IMR-90 (cell line): ENCODE measurements around the gene MTA3. TPM values are rescaled to one million over a fixed set of nuclear protein-coding genes. Genes with fewer than 3 reads are reported as not detected.
"Not testable (repeated sequence)": the region's sequence is repeated elsewhere in the genome, so short reads cannot be mapped to it uniquely, and the experiment has no call there.

Source experiments
- ATAC-seq: fragments of 200-7000 bp; cut with Tn5 transposase; 2 replicates; pipeline ENCODE4 v1.9.1; 2020; ENCODE audit warnings: low read depth, mild to moderate bottlenecking, moderate library complexity
- BruUV-seq: library from RNA; stranded (reverse); fragments of 400-500 nt; replicated peaks from 2 replicates; lab custom pipeline; 2021; lab: Mats Ljungman, UMichigan
- CTCF ChIA-PET: fragments of 300-600 bp; formaldehyde crosslinking; extraction: SDS; loops from one replicate; lab custom pipeline; 2021; ENCODE audit warnings: antibody characterized with exemption; lab: Yijun Ruan, JAX
- POLR2A ChIA-PET: fragments of 300-600 bp; sonication (Branson Sonifier 250); formaldehyde crosslinking; loops from one replicate; lab custom pipeline; 2022; ENCODE audit warnings: antibody characterized with exemption; ENCODE audit not compliant: unreplicated experiment; lab: Charles Lee
- DNase-seq: peaks from one replicate; pipeline ENCODE4 v3.0.0; 2013
- H2AFZ ChIP-seq: replicated peaks from 2 replicates; pipeline ENCODE3; 2013; ENCODE audit warnings: low read length, mild to moderate bottlenecking; ENCODE audit not compliant: poor library complexity
- H2AK5ac ChIP-seq: 2 replicates; pipeline ENCODE4 v1.6.1; 2013; ENCODE audit warnings: low read depth, low read length, inconsistent platforms
- H2AK9ac ChIP-seq: replicated peaks from 2 replicates; pipeline ENCODE3; 2013; ENCODE audit warnings: mild to moderate bottlenecking, low read depth, low read length, moderate library complexity; ENCODE audit not compliant: poor library complexity
- H2BK120ac ChIP-seq: 2 replicates; pipeline ENCODE4 v1.6.1; 2013; ENCODE audit warnings: low read depth, low read length, inconsistent platforms
- H2BK15ac ChIP-seq: 3 replicates; pipeline ENCODE4 v1.6.1; 2013; ENCODE audit warnings: low read depth, low read length, inconsistent platforms
- H2BK20ac ChIP-seq: 2 replicates; pipeline ENCODE4 v1.6.1; 2013; ENCODE audit warnings: low read depth, mild to moderate bottlenecking, inconsistent platforms, low read length, moderate library complexity
- H2BK5ac ChIP-seq: 2 replicates; pipeline ENCODE4 v1.6.1; 2013; ENCODE audit warnings: mild to moderate bottlenecking, low read depth, low read length, inconsistent platforms; ENCODE audit not compliant: poor library complexity, severe bottlenecking
- H3K14ac ChIP-seq: replicated peaks from 2 replicates; pipeline ENCODE4 v1.6.1; 2013; ENCODE audit warnings: low read depth, low read length, inconsistent platforms
- H3K18ac ChIP-seq: 2 replicates; pipeline ENCODE4 v1.6.1; 2013; ENCODE audit warnings: low read depth, low read length, control low read depth
- H3K23ac ChIP-seq: 2 replicates; pipeline ENCODE4 v1.6.1; 2013; ENCODE audit warnings: low read depth, low read length, inconsistent platforms
- H3K27ac ChIP-seq: 2 replicates; pipeline ENCODE4 v1.5.1; 2013; ENCODE audit warnings: mild to moderate bottlenecking, control low read depth, low read length; ENCODE audit not compliant: insufficient read depth
- H3K27me3 ChIP-seq: 2 replicates; pipeline ENCODE4 v1.6.1; 2013; ENCODE audit warnings: low read length; ENCODE audit not compliant: control insufficient read depth, insufficient read depth
- H3K36me3 ChIP-seq: 2 replicates; pipeline ENCODE4 v1.6.1; 2013; ENCODE audit warnings: low read length, mixed read lengths; ENCODE audit not compliant: control insufficient read depth, insufficient read depth
- H3K4ac ChIP-seq: 2 replicates; pipeline ENCODE4 v1.6.1; 2013; ENCODE audit warnings: low read depth, low read length, inconsistent platforms
- H3K4me1 ChIP-seq: 2 replicates; pipeline ENCODE4 v1.6.1; 2013; ENCODE audit warnings: low read length, mixed read lengths; ENCODE audit not compliant: control insufficient read depth, insufficient read depth
- H3K4me2 ChIP-seq: 2 replicates; pipeline ENCODE4 v1.6.1; 2013; ENCODE audit warnings: low read depth, mild to moderate bottlenecking, control low read depth, low read length, moderate library complexity
- H3K4me3 ChIP-seq: 2 replicates; pipeline ENCODE4 v1.5.1; 2013; ENCODE audit warnings: low read depth, mild to moderate bottlenecking, control low read depth, low read length, moderate library complexity; ENCODE audit not compliant: insufficient read depth
- H3K56ac ChIP-seq: 2 replicates; pipeline ENCODE4 v1.6.1; 2013; ENCODE audit warnings: low read length, inconsistent platforms; ENCODE audit not compliant: insufficient read depth; ENCODE audit errors: extremely low read depth
- H3K79me1 ChIP-seq, 2 experiments: 2 replicates each; pipeline ENCODE4 v1.6.1; 2013; ENCODE audit warnings: low read length in 2 of 2, inconsistent platforms in 1 of 2, low read depth in 1 of 2
- H3K9ac ChIP-seq: 2 replicates; pipeline ENCODE4 v1.6.1; 2013; ENCODE audit warnings: low read depth, low read length, control low read depth
- H3K9me1 ChIP-seq: 2 replicates; pipeline ENCODE4 v1.6.1; 2013; ENCODE audit warnings: low read length, inconsistent platforms; ENCODE audit not compliant: insufficient read depth
- H3K9me3 ChIP-seq: 2 replicates; pipeline ENCODE4 v1.6.1; 2013; ENCODE audit warnings: low read length; ENCODE audit not compliant: control insufficient read depth, insufficient read depth
- H4K20me1 ChIP-seq: 2 replicates; pipeline ENCODE4 v1.6.1; 2013; ENCODE audit warnings: low read length, inconsistent platforms; ENCODE audit not compliant: insufficient read depth
- H4K5ac ChIP-seq: 2 replicates; pipeline ENCODE4 v1.6.1; 2013; ENCODE audit warnings: mild to moderate bottlenecking, low read depth, low read length, control low read depth
- H4K8ac ChIP-seq, 2 experiments: 2 replicates each; pipeline ENCODE4 v1.6.1; 2013; ENCODE audit warnings: low read depth in 2 of 2, low read length in 2 of 2, control low read depth in 1 of 2, inconsistent platforms in 1 of 2
- H4K91ac ChIP-seq: 2 replicates; pipeline ENCODE4 v1.6.1; 2013; ENCODE audit warnings: low read depth, low read length, inconsistent platforms; ENCODE audit not compliant: insufficient read depth
- WGBS, 2 experiments: methylation state at CpG; one replicate each; pipeline versions ENCODE4 v1.1.5 to v1.1.7; 2013; ENCODE audit warnings: missing lambda C conversion rate in 2 of 2; ENCODE audit not compliant: insufficient read length in 1 of 2; ENCODE audit errors: extremely low coverage in 2 of 2; 5-methylcytosine and 5-hydroxymethylcytosine counted together
- dilution Hi-C: fragments of 300-500 bp; cut with HindIII; formaldehyde crosslinking; loops from one replicate; pipeline ENCODE4 v1.14.3; 2018; ENCODE audit warnings: low sequenced_read_pairs; ENCODE audit not compliant: unreplicated experiment
- in situ Hi-C: fragments of 300-500 bp; cut with MboI; formaldehyde crosslinking; loops from 3 replicates; pipeline ENCODE4 v1.14.3; 2019; ENCODE audit warnings: low sequenced_read_pairs, inconsistent platforms, mixed read lengths
- intact Hi-C: fragments of 100-400 bp; cut with micrococcal nuclease; formaldehyde crosslinking; loops from 2 replicates; pipeline ENCODE4 v1.10.0; 2022
- polyA plus RNA-seq, 3 experiments: library from polyadenylated mRNA; depleted of rRNA; stranded (reverse); fragments of >200 nt; gene quantifications; 2 replicates each; pipeline ENCODE4 v1.2.3, GENCODE V29; 2012; ENCODE audit warnings: low replicate concordance in 1 of 3
- total RNA-seq: library from RNA; depleted of rRNA; stranded (reverse); fragments of >200 nt; gene quantifications from 2 replicates; pipeline ENCODE4 v1.2.3, GENCODE V29; 2012

MTA3 gene
- total and polyA plus RNA-seq, 2 of the 4 experiments (the other 2 are of a cell fraction) = 31.9 to 34.3 TPM

- H3K4ac ChIP-seq, H3K56ac ChIP-seq, CTCF ChIA-PET, H3K18ac ChIP-seq, intact Hi-C loops, H3K4me1 ChIP-seq, H2BK15ac ChIP-seq, H3K36me3 ChIP-seq, H4K91ac ChIP-seq, H2BK20ac ChIP-seq, H3K4me3 ChIP-seq, H3K9me3 ChIP-seq, H2AFZ ChIP-seq, H3K9ac ChIP-seq, H4K20me1 ChIP-seq, H3K23ac ChIP-seq, POLR2A ChIA-PET, H2BK5ac ChIP-seq, H3K14ac ChIP-seq, DNase-seq, ATAC-seq, H2AK9ac ChIP-seq, H3K9me1 ChIP-seq, H4K5ac ChIP-seq, dilution Hi-C loops, H3K79me1 ChIP-seq, H4K8ac ChIP-seq, H2AK5ac ChIP-seq, H3K27ac ChIP-seq, in situ Hi-C loops, BruUV-seq, H3K4me2 ChIP-seq, H2BK120ac ChIP-seq: not testable (repeated sequence)
- H3K27me3 ChIP-seq = peaks cover 11% of the 10 kb centered on the region
- WGBS, 2 experiments = 90% methylated on average over 4 of the region's 13 CpGs; no CpG with 5 or more reads in 1 of the 2 experiments
These were observed 8.3 kb upstream of the MTA3 start for GRCh38 chr2:42560133-42560532.
